SJSA1 (cell line): ENCODE measurements around the gene EME1. TPM values are rescaled to one million over a fixed set of nuclear protein-coding genes. Genes with fewer than 3 reads are reported as not detected.

Experiments used
- DNase-seq, 2 experiments: peaks; one replicate each; pipeline ENCODE4 v3.0.0-alpha.2; 2015 to 2020; ENCODE audit warnings: low spot score in 2 of 2, low read depth in 1 of 2
- H3K27ac ChIP-seq: fragments of 250-450 bp; sonication (Bioruptor Pico); 2 replicates; pipeline ENCODE4 v1.5.1; 2020; ENCODE audit warnings: mild to moderate bottlenecking, moderate library complexity
- H3K27me3 ChIP-seq: fragments of 250-450 bp; sonication (Bioruptor Pico); replicated peaks from 2 replicates; pipeline ENCODE4 v1.5.1; 2020; ENCODE audit warnings: mild to moderate bottlenecking, moderate library complexity
- H3K36me3 ChIP-seq: fragments of 250-450 bp; sonication (Bioruptor Pico); 2 replicates; pipeline ENCODE4 v1.5.1; 2020; ENCODE audit warnings: mild to moderate bottlenecking
- H3K4me1 ChIP-seq: fragments of 250-450 bp; sonication (Bioruptor Pico); replicated peaks from 2 replicates; pipeline ENCODE4 v1.6.1; 2021; ENCODE audit warnings: mild to moderate bottlenecking
- H3K4me3 ChIP-seq: fragments of 250-450 bp; sonication (Bioruptor Pico); 2 replicates; pipeline ENCODE4 v1.5.1; 2020; ENCODE audit warnings: mild to moderate bottlenecking
- H3K9me3 ChIP-seq: fragments of 250-450 bp; sonication (Bioruptor Pico); replicated peaks from 2 replicates; pipeline ENCODE4 v1.5.1; 2020; ENCODE audit warnings: mild to moderate bottlenecking
- total RNA-seq: library from RNA; depleted of rRNA; stranded (reverse); fragments of >200 nt; shearing (Covaris generic); gene quantifications from 2 replicates; pipeline ENCODE4 v1.2.3, GENCODE V29; 2014

The EME1 gene
- total RNA-seq, 1 experiment from 2014 or later, result 24.1 TPM

DNA sequence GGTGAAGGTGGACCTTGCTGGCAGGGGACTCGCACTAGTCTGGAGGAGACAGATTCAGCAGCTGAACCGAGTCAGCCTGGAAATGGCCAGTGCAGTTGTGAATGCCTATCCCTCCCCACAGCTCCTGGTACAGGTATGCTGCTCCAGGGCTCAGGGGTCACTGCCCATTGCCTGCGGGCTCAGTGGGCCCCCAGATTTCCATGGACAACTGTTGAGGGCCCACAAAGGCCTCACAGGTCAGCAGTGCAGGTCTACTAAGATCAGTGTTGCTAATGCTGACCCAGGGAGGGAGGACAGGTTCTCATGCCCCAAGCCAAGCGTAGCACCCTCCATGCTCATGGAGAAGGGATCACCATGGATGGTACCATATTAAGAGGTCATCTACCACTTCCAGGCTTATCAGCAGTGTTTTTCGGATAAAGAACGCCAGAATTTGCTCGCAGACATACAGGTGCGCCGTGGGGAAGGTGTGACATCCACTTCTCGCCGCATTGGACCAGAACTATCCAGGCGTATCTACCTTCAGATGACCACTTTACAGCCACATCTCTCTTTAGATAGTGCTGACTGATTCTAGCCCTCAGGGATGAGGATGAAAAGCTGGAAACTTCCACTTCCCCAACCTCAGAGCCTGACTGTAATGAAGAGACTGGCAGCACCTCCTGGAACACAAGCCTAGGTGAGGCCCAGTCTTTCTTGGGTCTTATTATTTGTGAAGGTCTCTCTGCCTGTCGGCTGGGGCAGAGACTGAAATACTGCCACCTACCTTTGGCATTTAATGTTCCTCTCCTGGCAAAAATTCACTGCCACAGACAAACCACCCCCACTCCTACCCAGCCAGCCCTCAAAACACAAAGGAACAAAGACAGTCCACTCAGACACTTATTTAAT is 7.6 kb downstream of the EME1 start:
- no peaks in the 10 kb centered on the region for H3K27me3 ChIP-seq
- DNase-seq, result peak in 1 of 2 experiments; percentile 28
- no peak overlapping the region for H3K4me3 ChIP-seq
- peaks cover 10% of the 10 kb centered on the region for H3K4me1 ChIP-seq
- peaks cover 81% of the 10 kb centered on the region for H3K36me3 ChIP-seq
- no peaks in the 10 kb centered on the region for H3K9me3 ChIP-seq
- no peak overlapping the region for H3K27ac ChIP-seq

DNA sequence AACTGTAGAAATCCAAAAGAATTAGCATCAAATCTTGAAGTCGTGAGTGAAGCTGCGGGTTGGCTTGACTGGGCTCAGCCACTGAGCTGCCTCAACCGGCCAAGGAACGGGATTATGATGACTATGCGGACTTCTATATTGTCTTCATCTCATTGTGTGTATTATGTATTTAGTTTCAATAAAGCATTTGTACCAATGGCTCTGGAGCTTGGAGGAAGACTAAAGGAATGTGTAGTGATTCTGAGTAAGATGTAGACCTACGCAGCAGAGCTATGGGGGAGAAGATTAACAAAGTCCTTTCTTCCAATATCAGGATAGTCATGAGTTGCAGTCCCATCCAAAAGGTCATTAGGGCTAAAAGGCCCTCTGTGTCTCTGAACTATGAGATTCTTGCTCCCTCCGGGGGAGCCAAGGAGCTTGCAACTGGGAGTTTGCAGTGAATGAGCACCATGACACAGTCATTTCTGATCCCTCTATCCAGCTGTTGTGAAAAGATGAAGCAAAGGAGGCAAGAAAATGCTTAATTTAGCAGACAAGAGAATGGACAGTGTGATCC is 8.3 kb downstream of the EME1 start:
- no peak overlapping the region for H3K27ac ChIP-seq
- H3K9me3 ChIP-seq, result no peaks in the 10 kb centered on the region
- peaks cover 10% of the 10 kb centered on the region for H3K4me1 ChIP-seq
- peaks cover 87% of the 10 kb centered on the region for H3K36me3 ChIP-seq
- H3K4me3 ChIP-seq, result no peak overlapping the region
- H3K27me3 ChIP-seq, result no peaks in the 10 kb centered on the region
- DNase-seq, result no peak

DNA sequence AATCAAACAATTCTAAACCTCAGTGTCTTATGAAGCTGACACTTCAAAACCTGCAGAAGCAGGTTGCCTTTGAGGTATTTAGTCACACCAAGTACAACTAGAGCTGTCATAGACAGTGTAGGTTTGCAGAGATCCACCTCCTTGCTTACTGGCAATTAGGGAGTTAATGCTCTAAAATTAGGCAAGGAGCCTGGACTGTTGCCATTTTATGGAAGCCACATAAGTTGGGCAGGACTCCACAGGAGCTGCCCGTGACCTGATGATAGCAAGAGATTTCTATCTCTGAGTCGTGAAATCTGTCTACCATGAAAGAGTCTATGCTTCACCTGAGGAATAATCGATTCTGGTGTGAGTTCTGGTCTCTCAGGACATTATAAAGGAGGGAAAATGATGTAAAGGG is 8.9 kb downstream of the EME1 start:
- H3K27ac ChIP-seq, result no peak overlapping the region
- no peak overlapping the region for H3K4me3 ChIP-seq
- no peaks in the 10 kb centered on the region for H3K27me3 ChIP-seq
- H3K9me3 ChIP-seq, result no peaks in the 10 kb centered on the region
- H3K36me3 ChIP-seq, result peaks cover 92% of the 10 kb centered on the region
- H3K4me1 ChIP-seq, result peaks cover 10% of the 10 kb centered on the region
- no peak for DNase-seq

DNA sequence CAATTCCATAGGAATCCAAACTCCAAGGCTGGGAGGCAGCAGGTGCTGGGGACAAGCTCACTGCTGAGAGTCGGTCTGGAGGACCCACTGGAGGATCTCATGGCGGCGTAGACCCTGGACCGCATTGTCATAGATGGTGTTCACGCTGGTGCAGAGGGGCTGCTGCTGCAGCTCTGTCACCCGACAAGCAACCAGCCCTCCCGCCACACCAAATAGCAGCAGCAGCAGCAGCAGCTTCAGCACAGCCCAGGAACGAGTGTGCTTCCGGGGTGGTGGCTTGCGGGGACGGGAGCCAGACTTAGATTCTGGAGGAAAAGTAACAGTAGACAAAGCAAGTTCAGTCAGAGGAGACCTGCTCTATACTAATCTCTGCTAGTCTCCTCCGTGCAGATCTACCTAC is 9.9 kb downstream of the EME1 start:
- Histone ChIP-seq H3K4me3 (no peak overlapping the region), H3K36me3 (peaks cover 96% of the 10 kb centered on the region)

DNA sequence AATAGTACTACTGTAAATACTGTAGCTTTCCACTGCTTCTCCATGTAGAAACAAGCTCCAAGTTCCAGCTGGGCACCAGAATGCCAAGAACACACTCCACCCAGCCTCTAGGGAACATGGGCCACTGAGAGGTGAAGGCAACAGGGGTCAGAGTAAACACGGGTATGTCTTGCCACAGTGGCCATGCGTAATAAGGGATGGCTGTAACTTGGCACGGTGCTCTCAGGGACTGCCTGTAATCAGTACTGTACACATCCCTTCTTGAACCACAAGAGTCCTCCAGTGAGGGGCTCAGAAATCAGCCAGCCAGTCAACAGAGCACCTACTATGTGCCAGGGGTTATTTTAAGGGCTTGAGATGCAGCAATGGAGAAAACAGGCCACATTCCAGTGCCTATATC is 13.5 kb downstream of the EME1 start:
- no peak for DNase-seq
- no peaks in the 10 kb centered on the region for H3K9me3 ChIP-seq
- no peaks in the 10 kb centered on the region for H3K4me1 ChIP-seq
- H3K36me3 ChIP-seq, result peaks cover 100% of the 10 kb centered on the region
- no peak overlapping the region for H3K4me3 ChIP-seq
- H3K27me3 ChIP-seq, result no peaks in the 10 kb centered on the region
- H3K27ac ChIP-seq, result no peak overlapping the region

More for the DNA sequence above, 9.9 kb downstream of the EME1 start:
- H3K27me3 ChIP-seq, result no peaks in the 10 kb centered on the region
- DNase-seq, result no peak
- H3K4me1 ChIP-seq, result peaks cover 9% of the 10 kb centered on the region
- no peak overlapping the region for H3K27ac ChIP-seq
- H3K9me3 ChIP-seq, result no peaks in the 10 kb centered on the region

DNA sequence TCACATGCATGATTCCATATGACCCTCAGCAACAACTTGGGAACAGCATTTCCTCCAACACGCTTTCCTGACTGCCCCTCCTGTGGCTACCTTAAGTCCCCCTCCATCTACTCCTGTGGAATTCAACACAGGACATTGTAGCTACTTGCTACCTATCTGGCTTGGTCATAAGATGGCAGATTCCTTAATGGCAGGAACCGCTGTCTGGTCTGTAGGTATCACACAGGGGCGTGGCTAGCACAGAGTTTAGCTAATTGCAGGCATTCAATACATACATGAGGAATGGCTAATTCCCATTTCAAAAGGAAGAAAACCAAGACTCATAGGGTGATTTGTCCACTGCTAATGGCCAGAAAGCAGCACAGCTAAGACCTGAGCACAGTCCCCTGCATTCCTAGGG is 15.7 kb downstream of the EME1 start:
- no peak overlapping the region for H3K4me3 ChIP-seq
- no peaks in the 10 kb centered on the region for H3K27me3 ChIP-seq
- peaks cover 100% of the 10 kb centered on the region for H3K36me3 ChIP-seq
- no peaks in the 10 kb centered on the region for H3K9me3 ChIP-seq
- DNase-seq, result no peak
- no peak overlapping the region for H3K27ac ChIP-seq
- no peaks in the 10 kb centered on the region for H3K4me1 ChIP-seq

DNA sequence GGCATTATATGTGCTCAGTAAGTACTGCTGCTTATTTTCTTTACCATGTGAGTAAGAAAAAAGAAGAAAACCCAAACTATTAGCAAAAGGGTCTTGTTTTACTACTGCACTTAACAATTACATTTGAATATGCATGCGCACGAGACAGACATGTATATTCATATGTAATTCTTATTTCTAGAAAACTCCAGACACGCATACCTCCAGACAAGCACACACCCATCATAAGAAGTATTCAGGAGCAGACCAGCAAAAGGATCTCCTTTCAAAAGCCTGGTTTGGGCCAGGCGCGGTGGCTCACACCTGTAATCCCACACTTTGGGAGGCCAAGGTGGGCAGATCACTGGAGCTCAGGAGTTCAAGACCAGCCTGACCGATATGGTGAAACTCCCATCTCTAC is 16.5 kb downstream of the EME1 start:
- no peaks in the 10 kb centered on the region for H3K27me3 ChIP-seq
- no peaks in the 10 kb centered on the region for H3K9me3 ChIP-seq
- DNase-seq, result no peak
- H3K4me3 ChIP-seq, result no peak overlapping the region
- H3K36me3 ChIP-seq, result peaks cover 100% of the 10 kb centered on the region
- no peaks in the 10 kb centered on the region for H3K4me1 ChIP-seq
- no peak overlapping the region for H3K27ac ChIP-seq

DNA sequence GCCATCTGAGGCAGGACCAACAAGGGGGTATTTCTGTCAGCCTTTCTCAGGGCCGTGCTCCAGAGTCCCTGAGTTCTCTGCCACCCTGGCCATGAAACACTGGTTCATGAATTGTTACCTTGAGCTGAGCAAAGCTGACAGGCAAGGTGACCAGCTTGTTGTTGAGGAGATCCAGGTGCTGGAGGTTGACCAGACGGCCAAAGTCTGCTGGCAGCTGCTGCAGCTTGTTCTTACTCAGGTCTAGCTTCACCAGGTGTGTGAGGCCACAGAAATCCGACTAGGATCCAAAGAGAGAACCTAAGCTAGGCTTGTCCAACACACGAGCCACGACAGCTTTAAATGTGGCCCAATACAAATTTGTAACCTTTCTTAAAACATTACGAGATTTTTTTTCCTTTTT is 19.6 kb downstream of the EME1 start:
- no peak overlapping the region for H3K27ac ChIP-seq
- DNase-seq, result no peak
- peaks cover 95% of the 10 kb centered on the region for H3K36me3 ChIP-seq
- no peaks in the 10 kb centered on the region for H3K9me3 ChIP-seq
- no peaks in the 10 kb centered on the region for H3K27me3 ChIP-seq
- no peak overlapping the region for H3K4me3 ChIP-seq
- H3K4me1 ChIP-seq, result peaks cover 15% of the 10 kb centered on the region

DNA sequence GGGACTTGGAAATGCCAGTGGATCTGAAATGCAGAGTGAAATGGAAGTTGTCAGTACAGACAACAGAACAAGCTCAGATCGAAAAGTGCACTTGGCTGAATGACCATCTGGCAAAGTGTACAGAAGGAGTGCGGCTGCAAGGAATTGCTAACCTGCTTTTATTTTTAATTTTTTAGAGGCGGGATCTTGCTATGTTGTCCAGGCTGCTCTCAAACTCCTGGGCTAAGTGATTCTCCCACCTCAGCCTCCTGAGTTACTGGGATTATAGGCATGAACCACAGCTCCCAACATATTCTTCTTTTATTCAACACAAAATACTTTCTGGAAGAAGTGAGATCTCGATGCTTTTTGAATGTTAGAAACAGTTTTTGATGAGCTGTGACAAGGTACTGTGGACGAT is 20.7 kb downstream of the EME1 start:
- Histone ChIP-seq H3K27ac (no peak overlapping the region), H3K9me3 (no peaks in the 10 kb centered on the region), H3K4me3 (no peak overlapping the region), H3K4me1 (peaks cover 18% of the 10 kb centered on the region), H3K36me3 (peaks cover 84% of the 10 kb centered on the region), H3K27me3 (no peaks in the 10 kb centered on the region)
- no peak for DNase-seq

DNA sequence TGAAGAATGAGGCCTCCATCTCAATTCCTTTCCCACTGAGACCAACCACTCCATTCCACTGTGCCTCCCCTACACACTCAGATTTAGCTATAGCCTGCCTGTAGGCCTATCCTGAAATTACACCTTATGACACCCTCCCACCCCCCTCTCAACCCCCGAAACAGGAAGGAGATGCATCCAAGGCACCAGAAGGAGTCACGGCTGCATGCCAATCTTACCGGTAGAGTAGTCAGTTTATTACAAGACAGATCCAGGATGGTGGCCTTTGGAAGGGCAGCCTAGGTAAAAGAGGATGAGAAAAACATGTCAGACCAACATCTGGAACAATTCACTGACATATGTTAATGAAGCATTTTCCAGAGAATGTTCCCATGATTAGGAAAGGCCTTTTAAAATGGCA is 21.7 kb downstream of the EME1 start:
- DNase-seq, result no peak
- peaks cover 18% of the 10 kb centered on the region for H3K4me1 ChIP-seq
- no peaks in the 10 kb centered on the region for H3K27me3 ChIP-seq
- H3K9me3 ChIP-seq, result 0 out of 2 replicates have a peak, but pooled peaks cover 3% of the 10 kb centered on the region
- no peak overlapping the region for H3K4me3 ChIP-seq
- no peak overlapping the region for H3K27ac ChIP-seq
- H3K36me3 ChIP-seq, result peaks cover 74% of the 10 kb centered on the region

DNA sequence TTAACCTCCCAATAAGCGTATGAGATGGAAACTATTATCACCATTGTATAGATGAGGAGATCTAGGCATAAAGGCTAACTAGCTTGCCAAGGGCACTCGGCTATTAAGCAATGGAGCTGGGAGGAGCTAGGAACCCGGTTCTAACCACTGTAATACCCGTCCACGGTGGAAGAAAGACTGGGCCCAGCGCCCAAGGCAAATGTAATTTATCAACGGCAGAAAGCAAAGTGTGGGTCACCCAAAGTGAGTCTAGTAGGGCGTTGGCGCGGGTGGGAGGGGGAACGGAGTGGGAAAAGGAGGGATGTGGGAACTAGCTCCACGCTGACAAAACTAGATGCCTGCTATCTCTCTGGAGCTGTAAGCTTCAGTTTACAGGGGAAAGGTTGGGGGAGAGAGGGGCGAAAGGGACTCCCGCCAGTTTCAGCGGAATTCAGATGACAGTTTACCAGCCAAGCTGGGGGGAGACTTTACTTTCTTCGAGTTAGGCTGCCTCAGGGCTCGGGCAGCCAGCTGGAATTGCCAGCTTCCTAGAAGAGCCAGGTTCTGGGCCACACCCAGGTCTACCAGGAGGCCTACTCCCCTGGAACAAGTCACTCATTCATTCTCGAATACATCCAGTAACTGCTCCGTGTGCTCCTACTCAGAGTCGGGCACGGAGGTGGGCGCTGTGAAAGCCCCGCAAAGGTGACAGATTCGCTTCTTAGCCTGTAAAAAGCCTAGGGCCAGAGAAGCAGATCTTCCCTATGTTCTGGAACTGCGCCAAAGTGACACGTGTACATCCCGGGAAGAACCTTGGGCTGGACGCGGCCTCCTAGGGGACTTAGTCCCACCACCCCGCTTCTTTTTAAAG is 23.5 kb downstream of the EME1 start:
- Histone ChIP-seq H3K9me3 (0 out of 2 replicates have a peak, but pooled peaks cover 3% of the 10 kb centered on the region), H3K36me3 (peaks cover 56% of the 10 kb centered on the region), H3K27ac (peak overlapping the region; percentile 78), H3K4me1 (peaks cover 18% of the 10 kb centered on the region), H3K4me3 (peak overlapping the region; percentile 79), H3K27me3 (no peaks in the 10 kb centered on the region)
- DNase-seq, result peak; percentile 66 to 76

DNA sequence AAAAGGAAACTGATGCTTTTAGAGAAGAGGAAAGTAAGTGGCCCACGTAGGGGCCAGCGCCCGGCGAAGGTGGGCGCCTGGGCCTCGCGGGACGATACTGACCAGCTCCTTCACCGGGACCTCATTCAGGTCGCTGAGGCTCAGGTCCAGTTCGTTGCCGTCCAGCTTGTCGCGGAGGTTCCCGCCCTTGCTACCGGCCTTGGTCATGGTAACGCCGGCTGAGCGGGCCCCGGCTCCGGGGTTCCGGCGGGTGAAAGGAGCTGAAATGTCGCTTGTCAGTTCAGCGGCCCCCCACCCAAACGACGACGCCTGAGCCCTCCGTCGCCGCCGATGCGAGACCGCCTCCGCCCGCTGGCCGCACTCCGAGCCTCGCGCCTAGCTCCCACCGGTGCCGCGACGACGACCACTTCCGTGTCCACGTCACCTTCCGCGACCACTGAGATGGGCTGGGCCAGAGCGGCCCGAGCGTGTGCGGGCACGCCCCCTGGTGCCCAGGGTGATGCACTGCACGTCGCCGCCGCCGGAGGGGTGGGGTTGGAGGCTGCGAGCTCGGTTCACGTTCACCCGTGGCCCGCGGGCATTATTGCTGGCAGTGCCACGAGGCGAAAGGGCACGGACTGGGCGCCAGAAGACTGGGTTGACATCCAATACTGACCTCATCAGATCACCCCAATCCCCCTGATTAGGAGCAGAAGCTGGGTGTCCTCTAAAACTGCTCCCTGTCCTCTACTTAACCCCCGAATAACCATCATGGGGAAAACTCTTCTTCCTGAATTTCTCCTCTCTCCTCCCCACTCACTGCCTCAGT is 24.3 kb downstream of the EME1 start, which contains the start of gene LRRC59:
Gene LRRC59, minus strand, starts transcription at position 413 of the 808 bp plus-strand sequence. Its CDS starts 206 bp downstream, at position 207.
- peaks cover 48% of the 10 kb centered on the region for H3K36me3 ChIP-seq
- peak; percentile 93 to 95 for DNase-seq
- H3K4me3 ChIP-seq, result peak within 1 kb of the TSS; percentile 79
- 0 out of 2 replicates have a peak, but pooled peaks cover 3% of the 10 kb centered on the region for H3K9me3 ChIP-seq
- no peaks in the 10 kb centered on the region for H3K27me3 ChIP-seq
- H3K27ac ChIP-seq, result peak within 1 kb of the TSS; percentile 78
- H3K4me1 ChIP-seq, result peaks cover 18% of the 10 kb centered on the region

DNA sequence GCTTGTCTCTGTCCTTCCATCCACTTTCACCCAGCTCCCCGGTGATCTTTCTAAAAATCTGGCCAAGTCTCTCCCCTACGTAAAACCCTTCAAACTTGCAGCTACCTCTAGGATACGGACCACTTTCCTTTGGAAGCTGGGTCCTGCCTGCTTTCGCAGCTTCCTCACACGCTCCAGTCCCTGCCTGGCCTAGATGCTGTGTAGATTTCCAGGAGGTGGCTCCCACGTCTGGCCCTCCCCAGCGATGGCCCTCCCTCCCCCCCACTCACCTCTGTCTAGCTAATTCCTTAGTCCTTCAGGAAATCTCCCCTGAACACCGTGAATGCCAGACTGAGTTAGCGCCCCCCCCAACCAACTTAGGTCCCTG is 24.9 kb downstream of the EME1 start:
- Histone ChIP-seq H3K4me1 (peaks cover 18% of the 10 kb centered on the region), H3K4me3 (peak overlapping the region; percentile 79), H3K36me3 (peaks cover 42% of the 10 kb centered on the region), H3K9me3 (0 out of 2 replicates have a peak, but pooled peaks cover 3% of the 10 kb centered on the region), H3K27me3 (no peaks in the 10 kb centered on the region), H3K27ac (no peak overlapping the region)
- DNase-seq, result no peak
